ENCODE measurements around the gene SKP1.

DNA sequence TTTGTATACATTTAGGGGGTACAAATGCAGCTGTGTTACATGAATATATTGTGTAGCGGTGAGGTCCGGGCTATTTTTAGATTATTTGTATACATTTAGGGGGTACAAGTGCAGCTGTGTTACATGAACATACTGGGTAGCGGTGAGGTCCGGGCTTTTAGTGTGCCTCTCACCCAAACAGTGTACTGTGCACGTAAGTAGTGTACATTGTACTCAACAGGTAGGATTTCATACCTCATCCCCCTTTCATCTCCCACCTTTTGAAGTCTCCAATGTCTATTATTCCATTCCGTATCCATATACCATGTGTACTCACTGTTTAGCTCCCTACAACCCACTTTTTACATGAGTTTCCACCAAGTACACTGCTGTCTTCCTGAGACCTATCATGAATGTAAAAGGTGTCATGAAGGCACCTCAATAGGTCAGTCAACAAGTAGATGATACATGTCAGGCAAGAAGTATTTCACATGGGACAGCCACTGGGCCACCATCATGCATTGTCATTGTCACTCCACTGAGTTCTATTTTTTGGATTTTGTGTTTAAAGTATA lies 27.7 kb downstream of the SKP1 start:
- TF ChIP-seq ZSCAN32 (CRISPR knock-in tag; IDR thresholded peaks at IDR 0.05): no peak
- no peak for TF ChIP-seq HDAC2 (IDR thresholded peaks at IDR 0.05)
- TF ChIP-seq RAD51 (IDR thresholded peaks at IDR 0.05; ENCODE audit: borderline replicate concordance, low read depth): no peak
- no peak for TF ChIP-seq RFX5 (IDR thresholded peaks at IDR 0.05; ENCODE audit: low read depth, low read length)
- no peak for TF ChIP-seq ZNF316 (IDR thresholded peaks at IDR 0.05)
- TF ChIP-seq SMAD1 (IDR thresholded peaks at IDR 0.05; ENCODE audit: low read depth, low read length, partially characterized antibody): no peak
- TF ChIP-seq MYC (IDR thresholded peaks at IDR 0.05; ENCODE audit: low read depth, low read length): no peak
- no peak for TF ChIP-seq MYC (CRISPR knock-in tag; IDR thresholded peaks at IDR 0.05; ENCODE audit: borderline replicate concordance, low read depth)
- no peak for TF ChIP-seq ZNF57 (CRISPR knock-in tag; IDR thresholded peaks at IDR 0.05)
- TF ChIP-seq, protein P1, sequence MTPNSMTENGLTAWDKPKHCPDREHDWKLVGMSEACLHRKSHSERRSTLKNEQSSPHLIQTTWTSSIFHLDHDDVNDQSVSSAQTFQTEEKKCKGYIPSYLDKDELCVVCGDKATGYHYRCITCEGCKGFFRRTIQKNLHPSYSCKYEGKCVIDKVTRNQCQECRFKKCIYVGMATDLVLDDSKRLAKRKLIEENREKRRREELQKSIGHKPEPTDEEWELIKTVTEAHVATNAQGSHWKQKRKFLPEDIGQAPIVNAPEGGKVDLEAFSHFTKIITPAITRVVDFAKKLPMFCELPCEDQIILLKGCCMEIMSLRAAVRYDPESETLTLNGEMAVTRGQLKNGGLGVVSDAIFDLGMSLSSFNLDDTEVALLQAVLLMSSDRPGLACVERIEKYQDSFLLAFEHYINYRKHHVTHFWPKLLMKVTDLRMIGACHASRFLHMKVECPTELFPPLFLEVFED (CRISPR knock-in tag; conservative IDR thresholded peaks at IDR 0.05): no peak
- TF ChIP-seq, protein P2, sequence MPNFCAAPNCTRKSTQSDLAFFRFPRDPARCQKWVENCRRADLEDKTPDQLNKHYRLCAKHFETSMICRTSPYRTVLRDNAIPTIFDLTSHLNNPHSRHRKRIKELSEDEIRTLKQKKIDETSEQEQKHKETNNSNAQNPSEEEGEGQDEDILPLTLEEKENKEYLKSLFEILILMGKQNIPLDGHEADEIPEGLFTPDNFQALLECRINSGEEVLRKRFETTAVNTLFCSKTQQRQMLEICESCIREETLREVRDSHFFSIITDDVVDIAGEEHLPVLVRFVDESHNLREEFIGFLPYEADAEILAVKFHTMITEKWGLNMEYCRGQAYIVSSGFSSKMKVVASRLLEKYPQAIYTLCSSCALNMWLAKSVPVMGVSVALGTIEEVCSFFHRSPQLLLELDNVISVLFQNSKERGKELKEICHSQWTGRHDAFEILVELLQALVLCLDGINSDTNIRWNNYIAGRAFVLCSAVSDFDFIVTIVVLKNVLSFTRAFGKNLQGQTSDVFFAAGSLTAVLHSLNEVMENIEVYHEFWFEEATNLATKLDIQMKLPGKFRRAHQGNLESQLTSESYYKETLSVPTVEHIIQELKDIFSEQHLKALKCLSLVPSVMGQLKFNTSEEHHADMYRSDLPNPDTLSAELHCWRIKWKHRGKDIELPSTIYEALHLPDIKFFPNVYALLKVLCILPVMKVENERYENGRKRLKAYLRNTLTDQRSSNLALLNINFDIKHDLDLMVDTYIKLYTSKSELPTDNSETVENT (CRISPR knock-in tag; IDR thresholded peaks at IDR 0.05): no peak
- no peak for TF ChIP-seq EZH2 (IDR thresholded peaks at IDR 0.05; ENCODE audit: borderline replicate concordance, low read depth, low read length)
- no peak for TF ChIP-seq NR3C1 (CRISPR knock-in tag; IDR thresholded peaks at IDR 0.05)
- no peak for TF ChIP-seq ARNT (IDR thresholded peaks at IDR 0.05)

Data from K562 (cell line).